CD8-positive, alpha-beta memory T cell (primary cell): ENCODE data around the gene ACOT13. TPM values are rescaled to one million over a fixed set of nuclear protein-coding genes. Genes with fewer than 3 reads are reported as not detected.
"Not testable (repeated sequence)": the region's sequence is repeated elsewhere in the genome, so short reads cannot be mapped to it uniquely, and the experiment has no call there.

Experiments
- CTCF ChIA-PET: fragments of 350-600 bp; sonication (Branson Sonifier 250); formaldehyde crosslinking; loops from one replicate; lab custom pipeline; 2021; ENCODE audit warnings: antibody characterized with exemption; lab: Charles Lee
- POLR2A ChIA-PET: fragments of 350-600 bp; sonication (Branson Sonifier 250); formaldehyde crosslinking; loops from one replicate; lab custom pipeline; 2021; ENCODE audit warnings: antibody characterized with exemption; lab: Charles Lee
- DNase-seq, 5 donors: peaks; one replicate each; pipeline versions ENCODE4 v3.0.0 to v3.0.0-alpha.2; 2020 to 2022; ENCODE audit warnings: mixed read lengths in 1 of 5
- H3K27ac ChIP-seq: one replicate; pipeline ENCODE4 v1.7.0; 2013; ENCODE audit warnings: low read depth, mild to moderate bottlenecking, low read length, moderate library complexity
- H3K27me3 ChIP-seq: 2 replicates; pipeline ENCODE4 v1.7.0; 2013; ENCODE audit warnings: low read length, mild to moderate bottlenecking; ENCODE audit not compliant: insufficient read depth, poor library complexity, severe bottlenecking
- H3K36me3 ChIP-seq: 2 replicates; pipeline ENCODE4 v1.7.0; 2013; ENCODE audit warnings: mild to moderate bottlenecking, low read length, moderate library complexity; ENCODE audit not compliant: insufficient read depth
- H3K4me1 ChIP-seq: 2 replicates; pipeline ENCODE4 v1.7.0; 2013; ENCODE audit warnings: mild to moderate bottlenecking, low read length, moderate library complexity; ENCODE audit not compliant: insufficient read depth
- H3K4me3 ChIP-seq: 2 replicates; pipeline ENCODE4 v1.7.0; 2013; ENCODE audit warnings: mild to moderate bottlenecking, low read length
- H3K9me3 ChIP-seq: 2 replicates; pipeline ENCODE4 v1.7.0; 2013; ENCODE audit warnings: mild to moderate bottlenecking, low read length
- H3K27ac Mint-ChIP-seq, 8 donors: one replicate each; pipeline ENCODE4 v1.8.0; 2020 to 2021; ENCODE audit warnings: mixed read lengths in 8 of 8, mild to moderate bottlenecking in 6 of 8, inconsistent platforms in 3 of 8, moderate library complexity in 3 of 8
- H3K27me3 Mint-ChIP-seq, 2 donors: one replicate each; pipeline ENCODE4 v1.8.0; 2020 to 2021; ENCODE audit warnings: mixed read lengths in 2 of 2, mild to moderate bottlenecking in 1 of 2, moderate library complexity in 1 of 2
- H3K36me3 Mint-ChIP-seq, 3 donors: one replicate each; pipeline ENCODE4 v1.8.0; 2020 to 2021; ENCODE audit warnings: mixed read lengths in 3 of 3, inconsistent platforms in 1 of 3, mild to moderate bottlenecking in 1 of 3
- H3K4me1 Mint-ChIP-seq, 3 donors: one replicate each; pipeline ENCODE4 v1.8.0; 2020 to 2021; ENCODE audit warnings: mixed read lengths in 3 of 3, inconsistent platforms in 1 of 3, mild to moderate bottlenecking in 1 of 3
- H3K4me3 Mint-ChIP-seq, 7 donors: one replicate each; pipeline ENCODE4 v1.8.0; 2020 to 2021; ENCODE audit warnings: mixed read lengths in 7 of 7, mild to moderate bottlenecking in 6 of 7, moderate library complexity in 4 of 7, inconsistent platforms in 2 of 7
- H3K9me3 Mint-ChIP-seq, 5 donors: one replicate each; pipeline ENCODE4 v1.8.0; 2020 to 2022; ENCODE audit warnings: mixed read lengths in 5 of 5, mild to moderate bottlenecking in 3 of 5, moderate library complexity in 2 of 5, inconsistent platforms in 1 of 5
- polyA plus RNA-seq: library from polyadenylated mRNA; unstranded; fragments of 300-500 nt; fragmentation: Illumina TruSeq; gene quantifications from one replicate; pipeline ENCODE4 v1.2.3, GENCODE V29; 2021
- total RNA-seq, 2 experiments: library from RNA; stranded (reverse); gene quantifications; one replicate each; pipeline ENCODE4 v1.2.3, GENCODE V29; 2021

ACOT13 gene
- total and polyA plus RNA-seq, 3 experiments from 2014 or later: 17.0 to 25.3 (median 19.6) TPM

DNA sequence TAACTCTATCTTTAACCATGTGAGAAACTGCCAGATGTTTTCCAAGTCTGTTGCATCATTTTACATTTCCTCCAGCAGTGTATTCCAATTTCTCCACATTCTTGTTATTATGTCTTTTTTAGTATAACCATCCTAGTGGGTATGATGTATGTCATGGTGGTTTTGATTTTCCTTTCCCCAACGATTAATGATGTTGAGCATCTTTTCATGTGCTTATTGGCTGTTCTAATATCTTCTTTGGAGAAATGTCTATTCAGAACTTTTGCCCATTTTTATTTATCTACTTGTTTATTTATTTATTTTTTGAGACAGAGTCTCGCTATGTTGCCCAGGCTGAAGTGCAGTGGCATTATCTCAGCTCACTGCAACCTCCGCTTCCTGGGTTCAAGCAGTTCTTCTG is 56.4 kb downstream of the ACOT13 start:
- CTCF ChIA-PET: interaction anchor here (0.8 kb wide), 1 partner anchor 10 kb away, joined by 3 read pairs; no protein-coding TSS in a partner anchor
- no peaks in the 10 kb centered on the region for H3K36me3 ChIP-seq
- no peak overlapping the region for H3K4me3 ChIP-seq
- Mint-ChIP-seq H3K36me3 (peaks cover 0 to 27% (median 5%) of the 10 kb centered on the region in 3 donors), H3K4me1 (peaks cover 19 to 27% (median 25%) of the 10 kb centered on the region in 3 donors), H3K4me3 (peak overlapping the region in 1 of 7 donors; percentile 2), H3K27ac (peak overlapping the region in 5 of 8 donors; percentile 51 to 99 (median 83)), H3K9me3 (no peaks in the 10 kb centered on the region), H3K27me3 (peaks cover 7 to 16% of the 10 kb centered on the region in 2 donors)
- POLR2A ChIA-PET: no interaction called here
- no peak overlapping the region for H3K27ac ChIP-seq
- H3K9me3 ChIP-seq: no peaks in the 10 kb centered on the region
- peaks cover 14% of the 10 kb centered on the region for H3K4me1 ChIP-seq
- DNase-seq: no peak
- no peaks in the 10 kb centered on the region for H3K27me3 ChIP-seq

DNA sequence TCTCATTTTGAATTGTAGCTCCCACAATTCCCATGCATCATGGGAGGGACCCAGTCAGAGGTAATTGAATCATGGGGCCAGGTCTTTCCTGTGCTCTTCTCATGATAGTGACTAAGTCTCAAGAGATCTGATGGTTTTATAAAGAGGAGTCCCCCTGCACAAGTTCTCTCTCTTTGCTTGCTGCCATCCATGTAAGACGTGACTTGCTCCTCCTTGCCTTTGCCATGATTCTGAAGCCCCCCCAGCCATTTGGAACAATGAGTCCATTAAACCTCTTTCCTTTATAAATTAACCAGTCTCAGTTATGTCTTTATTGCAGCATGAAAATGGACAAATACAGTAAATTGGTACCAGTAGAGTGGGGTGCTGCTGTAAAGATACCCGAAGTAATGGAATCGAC is 63.8 kb downstream of the ACOT13 start:
- H3K27ac Mint-ChIP-seq, CTCF ChIA-PET, DNase-seq, H3K4me3 Mint-ChIP-seq, H3K4me1 ChIP-seq, H3K36me3 ChIP-seq, H3K27me3 ChIP-seq, H3K4me3 ChIP-seq, POLR2A ChIA-PET, H3K4me1 Mint-ChIP-seq, H3K9me3 ChIP-seq, H3K27ac ChIP-seq: not testable (repeated sequence)
- Mint-ChIP-seq H3K36me3 (peaks cover 3 to 23% (median 4%) of the 10 kb centered on the region in 3 donors), H3K9me3 (peaks cover 10 to 22% (median 17%) of the 10 kb centered on the region in 5 donors), H3K27me3 (peaks cover 8 to 30% of the 10 kb centered on the region in 2 donors)

DNA sequence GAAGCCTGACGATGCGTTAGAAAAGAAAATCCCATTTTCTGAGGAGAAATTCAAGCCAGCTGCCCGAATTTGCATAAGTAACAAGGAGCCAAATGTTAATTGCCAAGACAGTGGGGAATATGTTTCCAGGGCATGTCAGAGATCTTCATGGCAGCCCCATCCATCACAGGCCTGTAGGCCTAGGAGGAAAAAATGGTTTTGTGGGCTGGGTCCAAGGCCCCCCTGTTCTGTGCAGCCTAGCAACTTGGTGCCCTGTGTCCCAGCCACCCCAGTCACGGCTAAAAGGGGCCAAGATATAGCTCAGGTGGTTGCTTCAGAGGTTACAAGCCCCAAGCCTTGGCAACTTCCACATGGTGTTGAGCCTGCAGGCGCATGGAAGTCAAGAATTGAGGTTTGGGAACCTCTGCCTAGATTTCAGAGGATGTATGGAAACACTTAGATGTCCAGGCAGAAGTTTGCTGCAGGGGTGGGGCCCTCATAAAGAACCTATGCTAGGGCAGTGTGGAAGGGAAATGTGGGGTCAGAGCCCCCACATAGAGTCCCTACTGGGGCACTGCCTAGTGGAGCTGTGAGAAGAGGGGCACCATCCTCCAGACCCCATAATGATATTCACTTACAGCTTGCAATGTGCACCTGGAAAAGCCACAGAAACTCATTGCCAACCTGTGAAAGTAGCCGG is 64.7 kb downstream of the ACOT13 start:
- POLR2A ChIA-PET: interaction anchor here (1.0 kb wide), 1 partner anchor 12 kb away, joined by 3 read pairs; the partner anchor contains the start of gene C6orf62
- Mint-ChIP-seq H3K36me3 (peaks cover 3 to 23% (median 4%) of the 10 kb centered on the region in 3 donors), H3K27me3 (peaks cover 8 to 29% of the 10 kb centered on the region in 2 donors), H3K9me3 (peaks cover 10 to 22% (median 17%) of the 10 kb centered on the region in 5 donors)
- H3K4me1 Mint-ChIP-seq, DNase-seq, H3K4me3 Mint-ChIP-seq, H3K4me3 ChIP-seq, H3K36me3 ChIP-seq, H3K4me1 ChIP-seq, H3K27me3 ChIP-seq, H3K27ac ChIP-seq, CTCF ChIA-PET, H3K27ac Mint-ChIP-seq, H3K9me3 ChIP-seq: not testable (repeated sequence)

DNA sequence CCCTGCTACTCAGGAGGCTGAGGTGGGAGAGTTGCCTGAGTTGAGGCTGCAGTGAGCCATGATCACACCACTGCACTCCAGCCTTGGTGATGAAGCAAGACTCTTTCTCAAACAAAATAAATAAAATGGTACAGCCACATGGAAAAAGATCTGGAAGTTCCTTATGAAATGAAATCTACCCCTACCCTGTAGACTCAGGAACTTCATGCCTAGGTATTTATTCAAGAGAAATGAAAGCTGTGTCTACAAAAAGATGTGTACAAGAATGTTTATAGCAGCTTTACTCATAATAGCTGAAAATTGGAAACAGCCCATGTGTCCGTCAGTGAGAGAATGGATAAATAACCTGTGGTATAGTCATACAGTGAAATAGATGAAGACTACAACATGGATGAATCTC is 67.3 kb downstream of the ACOT13 start:
- Mint-ChIP-seq H3K4me1 (no peaks in the 10 kb centered on the region), H3K9me3 (peaks cover 10 to 22% (median 17%) of the 10 kb centered on the region in 5 donors), H3K27me3 (peaks cover 0 to 14% of the 10 kb centered on the region in 2 donors), H3K36me3 (peaks cover 3 to 17% (median 4%) of the 10 kb centered on the region in 3 donors), H3K4me3 (no peak overlapping the region), H3K27ac (no peak overlapping the region)
- Histone ChIP-seq H3K4me3 (no peak overlapping the region), H3K4me1 (no peaks in the 10 kb centered on the region), H3K27me3 (no peaks in the 10 kb centered on the region), H3K27ac (no peak overlapping the region), H3K36me3 (no peaks in the 10 kb centered on the region), H3K9me3 (peaks cover 5% of the 10 kb centered on the region)
- DNase-seq: no peak
- POLR2A ChIA-PET: no interaction called here
- CTCF ChIA-PET: no interaction called here

DNA sequence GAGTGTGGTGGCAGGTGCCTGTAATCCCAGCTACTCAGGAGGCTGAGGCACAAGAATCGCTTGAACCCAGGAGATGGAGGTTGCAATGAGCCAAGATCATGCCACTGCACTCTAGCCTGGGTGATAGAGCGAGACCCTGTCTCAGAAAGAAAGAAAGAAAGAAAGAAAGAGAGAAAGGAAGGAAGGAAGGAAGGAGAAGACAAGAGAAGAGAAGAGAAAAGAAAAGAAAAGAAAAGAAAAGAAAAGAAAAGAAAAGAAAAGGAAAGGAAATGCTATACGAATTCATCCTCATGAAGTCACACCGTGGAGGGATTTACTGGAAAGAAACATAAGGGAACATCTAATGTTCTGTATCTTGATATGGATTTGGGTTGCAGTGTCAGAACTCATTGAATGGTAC is 67.8 kb downstream of the ACOT13 start:
- H3K4me1 Mint-ChIP-seq, H3K4me3 ChIP-seq, H3K27ac Mint-ChIP-seq, H3K4me3 Mint-ChIP-seq, H3K27me3 ChIP-seq, H3K36me3 ChIP-seq, DNase-seq, CTCF ChIA-PET, H3K4me1 ChIP-seq, H3K9me3 ChIP-seq, H3K27ac ChIP-seq, POLR2A ChIA-PET: not testable (repeated sequence)
- Mint-ChIP-seq H3K36me3 (peaks cover 3 to 14% (median 4%) of the 10 kb centered on the region in 3 donors), H3K27me3 (peaks cover 0 to 14% of the 10 kb centered on the region in 2 donors), H3K9me3 (peaks cover 10 to 22% (median 17%) of the 10 kb centered on the region in 5 donors)

DNA sequence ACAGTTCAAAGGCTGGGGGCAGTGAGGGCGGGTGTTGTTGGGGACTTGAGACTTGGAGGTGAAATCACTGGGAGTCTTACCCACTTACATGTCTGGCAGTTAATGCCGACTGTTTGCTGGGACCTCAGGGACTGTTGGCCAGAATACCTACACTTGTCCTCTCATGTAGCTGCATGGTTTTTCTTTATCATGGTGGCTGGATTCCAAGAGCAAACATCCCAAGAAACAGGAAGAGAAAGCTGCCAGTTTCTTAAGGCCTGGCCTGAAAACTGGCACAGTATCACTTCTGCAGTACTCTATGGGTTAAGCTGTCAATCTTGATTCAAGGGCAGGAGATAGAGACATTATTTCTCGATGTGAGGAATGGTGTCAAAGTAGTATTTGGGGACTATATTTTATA is 71.9 kb downstream of the ACOT13 start:
- CTCF ChIA-PET: interaction anchor here (1.5 kb wide), 1 partner anchor 9 kb away, joined by 3 read pairs; no protein-coding TSS in a partner anchor
- no peak overlapping the region for H3K27ac ChIP-seq

DNA sequence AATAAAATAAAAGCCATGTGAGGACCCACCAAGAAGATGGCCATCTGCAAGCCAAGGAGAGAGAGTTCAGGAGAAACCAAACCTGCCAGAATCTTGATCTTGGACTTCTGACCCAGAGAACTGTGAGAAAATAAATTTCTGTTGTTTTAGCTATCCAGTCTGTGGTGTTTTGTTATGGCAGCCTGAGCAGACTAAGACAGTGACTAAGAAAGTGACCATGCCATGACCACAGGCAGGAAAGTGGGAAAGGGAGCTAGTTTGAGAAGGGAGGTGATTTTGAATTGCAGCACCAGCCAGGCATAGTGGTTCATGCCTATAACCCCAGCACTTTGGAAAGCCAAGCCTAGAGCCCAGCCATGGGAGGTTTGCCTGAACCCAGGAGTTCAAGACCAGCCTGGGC is 74.0 kb downstream of the ACOT13 start:
- POLR2A ChIA-PET: no interaction called here
- H3K4me3 Mint-ChIP-seq: no peak overlapping the region
- Histone ChIP-seq H3K4me3 (no peak overlapping the region), H3K4me1 (no peaks in the 10 kb centered on the region), H3K36me3 (no peaks in the 10 kb centered on the region), H3K27me3 (no peaks in the 10 kb centered on the region), H3K27ac (no peak overlapping the region), H3K9me3 (no peaks in the 10 kb centered on the region)
- H3K9me3 Mint-ChIP-seq: no peaks in the 10 kb centered on the region
- DNase-seq: no peak
- peaks cover 0 to 3% of the 10 kb centered on the region in 2 donors for H3K27me3 Mint-ChIP-seq
- H3K4me1 Mint-ChIP-seq: no peaks in the 10 kb centered on the region
- no peaks in the 10 kb centered on the region for H3K36me3 Mint-ChIP-seq
- CTCF ChIA-PET: interaction anchor here (1.0 kb wide), 1 partner anchor 330 kb away, joined by 3 read pairs; no protein-coding TSS in a partner anchor
- H3K27ac Mint-ChIP-seq: no peak overlapping the region

More for the DNA sequence above, 71.9 kb downstream of the ACOT13 start:
- peaks cover 0 to 12% of the 10 kb centered on the region in 2 donors for H3K27me3 Mint-ChIP-seq
- no peaks in the 10 kb centered on the region for H3K9me3 Mint-ChIP-seq
- H3K36me3 Mint-ChIP-seq: no peaks in the 10 kb centered on the region
- Histone ChIP-seq H3K36me3 (no peaks in the 10 kb centered on the region), H3K4me1 (no peaks in the 10 kb centered on the region), H3K27me3 (no peaks in the 10 kb centered on the region), H3K4me3 (no peak overlapping the region), H3K9me3 (no peaks in the 10 kb centered on the region)
- no peak overlapping the region for H3K4me3 Mint-ChIP-seq
- H3K4me1 Mint-ChIP-seq: no peaks in the 10 kb centered on the region
- POLR2A ChIA-PET: no interaction called here
- no peak for DNase-seq
- H3K27ac Mint-ChIP-seq: no peak overlapping the region

DNA sequence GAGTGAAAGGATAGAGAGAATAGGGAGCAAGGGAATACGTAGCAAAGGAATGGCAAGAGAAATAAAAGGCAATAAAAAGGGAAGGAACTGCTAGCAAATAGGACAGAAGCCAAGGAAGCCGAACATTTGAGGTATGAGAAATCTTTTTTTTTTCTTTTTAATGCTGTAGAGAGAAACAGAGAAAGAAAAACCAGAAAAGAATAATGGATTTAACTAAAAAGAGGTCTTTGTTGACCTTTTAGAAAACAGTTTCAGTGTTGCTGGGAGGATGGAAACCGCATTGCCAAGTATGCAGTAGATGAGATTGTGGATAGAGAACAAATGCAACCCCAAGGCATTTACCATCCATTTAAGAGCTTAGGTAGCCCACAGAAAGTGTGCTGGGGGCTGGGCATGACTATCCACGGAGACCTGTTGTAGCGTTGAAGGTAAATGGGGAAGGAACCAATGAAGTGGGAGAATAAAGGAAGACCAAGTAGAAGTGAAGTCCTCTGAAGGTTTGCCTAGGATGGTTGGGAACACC is 75.4 kb downstream of the ACOT13 start:
- no peak overlapping the region for H3K4me3 ChIP-seq
- CTCF ChIA-PET: interaction anchor here (0.9 to 1.2 kb wide), 2 partner anchors 18 to 25 kb away, joined by 3 read pairs; no protein-coding TSS in a partner anchor
- H3K4me1 ChIP-seq: no peaks in the 10 kb centered on the region
- Mint-ChIP-seq H3K4me3 (no peak overlapping the region), H3K36me3 (no peaks in the 10 kb centered on the region), H3K4me1 (no peaks in the 10 kb centered on the region), H3K27ac (peak overlapping the region in 1 of 8 donors; percentile 3), H3K9me3 (no peaks in the 10 kb centered on the region), H3K27me3 (no peaks in the 10 kb centered on the region)
- no peaks in the 10 kb centered on the region for H3K27me3 ChIP-seq
- no peak overlapping the region for H3K27ac ChIP-seq
- POLR2A ChIA-PET: no interaction called here
- H3K36me3 ChIP-seq: no peaks in the 10 kb centered on the region
- H3K9me3 ChIP-seq: no peaks in the 10 kb centered on the region
- no peak for DNase-seq
